Immature natural killer cell (primary cell): ENCODE results near the gene SSH2. TPM values are rescaled to one million over a fixed set of nuclear protein-coding genes. Genes with fewer than 3 reads are reported as not detected.
"Not testable (repeated sequence)": the region's sequence is repeated elsewhere in the genome, so short reads cannot be mapped to it uniquely, and the experiment has no call there.

Experiments
- DNase-seq, 3 donors: peaks; one replicate each; pipeline ENCODE4 v3.0.0; 2022; ENCODE audit warnings: mixed read lengths in 1 of 3
- H3K27ac Mint-ChIP-seq, 6 donors: one replicate each; pipeline ENCODE4 v1.8.0; 2020; ENCODE audit warnings: mixed read lengths in 6 of 6, mild to moderate bottlenecking in 5 of 6, inconsistent platforms in 4 of 6, moderate library complexity in 3 of 6
- H3K27me3 Mint-ChIP-seq, 3 donors: one replicate each; pipeline ENCODE4 v1.8.0; 2020 to 2021; ENCODE audit warnings: low read depth in 3 of 3, mild to moderate bottlenecking in 3 of 3, mixed read lengths in 3 of 3, moderate library complexity in 3 of 3, inconsistent platforms in 1 of 3
- H3K36me3 Mint-ChIP-seq, 3 donors: one replicate each; pipeline ENCODE4 v1.8.0; 2020; ENCODE audit warnings: mixed read lengths in 3 of 3, inconsistent platforms in 2 of 3, mild to moderate bottlenecking in 2 of 3
- H3K4me1 Mint-ChIP-seq, 2 donors: one replicate each; pipeline ENCODE4 v1.8.0; 2020; ENCODE audit warnings: inconsistent platforms in 2 of 2, mild to moderate bottlenecking in 2 of 2, mixed read lengths in 2 of 2, moderate library complexity in 1 of 2
- H3K4me3 Mint-ChIP-seq, 5 donors: one replicate each; pipeline ENCODE4 v1.8.0; 2020; ENCODE audit warnings: mild to moderate bottlenecking in 5 of 5, mixed read lengths in 5 of 5, inconsistent platforms in 3 of 5, moderate library complexity in 3 of 5
- H3K9me3 Mint-ChIP-seq, 6 donors: one replicate each; pipeline ENCODE4 v1.8.0; 2020; ENCODE audit warnings: mild to moderate bottlenecking in 6 of 6, mixed read lengths in 6 of 6, inconsistent platforms in 4 of 6, moderate library complexity in 3 of 6
- polyA plus RNA-seq, 3 donors: library from polyadenylated mRNA; unstranded; fragments of 300-500 nt; fragmentation: Illumina TruSeq; gene quantifications; one replicate each; pipeline ENCODE4 v1.2.3, GENCODE V29; 2021

Gene SSH2
- polyA plus RNA-seq, 3 donors from 2014 or later: 24.2 to 61.5 (median 25.3) TPM

GRCh38 chr17:29948448-29949215 is 18.6 kb upstream of the SSH2 start:
- DNase-seq: no peak
- Mint-ChIP-seq H3K9me3 (no peaks in the 10 kb centered on the region), H3K4me3 (no peak overlapping the region), H3K36me3 (peaks cover 0 to 12% (median 0%) of the 10 kb centered on the region in 3 donors), H3K27ac (no peak overlapping the region), H3K27me3 (peaks cover 0 to 3% (median 1%) of the 10 kb centered on the region in 3 donors), H3K4me1 (no peaks in the 10 kb centered on the region)

- Mint-ChIP-seq H3K36me3 (peaks cover 0 to 12% (median 0%) of the 10 kb centered on the region in 3 donors), H3K27me3 (peaks cover 0 to 3% (median 1%) of the 10 kb centered on the region in 3 donors), H3K9me3 (no peaks in the 10 kb centered on the region)
Measured at GRCh38 chr17:29945281-29945680, 15.3 kb upstream of the SSH2 start.

GRCh38 chr17:29941334-29941733 is 11.3 kb upstream of the SSH2 start, which contains the start of gene EFCAB5:
Gene EFCAB5 (plus strand): TSS chr17:29941634. CDS start chr17:29941797, 163 bp downstream.
- Mint-ChIP-seq H3K36me3 (peaks cover 0 to 12% (median 0%) of the 10 kb centered on the region in 3 donors), H3K4me1 (no peaks in the 10 kb centered on the region), H3K27ac (no peak within 1 kb of the TSS), H3K4me3 (no peak within 1 kb of the TSS), H3K27me3 (peaks cover 0 to 4% (median 3%) of the 10 kb centered on the region in 3 donors), H3K9me3 (no peaks in the 10 kb centered on the region)
- no peak for DNase-seq

More at GRCh38 chr17:29945281-29945680, 15.3 kb upstream of the SSH2 start:
- Mint-ChIP-seq H3K4me1 (no peaks in the 10 kb centered on the region), H3K4me3 (no peak overlapping the region), H3K27ac (no peak overlapping the region)
- no peak for DNase-seq

- no peak for DNase-seq
- Mint-ChIP-seq H3K27me3 (peaks cover 0 to 5% (median 0%) of the 10 kb centered on the region in 3 donors), H3K9me3 (no peaks in the 10 kb centered on the region), H3K4me1 (no peaks in the 10 kb centered on the region), H3K4me3 (no peak overlapping the region), H3K27ac (no peak overlapping the region), H3K36me3 (no peaks in the 10 kb centered on the region)
Measured at GRCh38 chr17:29936724-29937123, 6.7 kb upstream of the SSH2 start.

GRCh38 chr17:29935909-29936308 is 5.9 kb upstream of the SSH2 start:
- H3K27ac Mint-ChIP-seq, H3K4me3 Mint-ChIP-seq, H3K9me3 Mint-ChIP-seq, DNase-seq, H3K27me3 Mint-ChIP-seq, H3K36me3 Mint-ChIP-seq, H3K4me1 Mint-ChIP-seq: not testable (repeated sequence)

- Mint-ChIP-seq H3K27ac (no peak overlapping the region), H3K9me3 (no peaks in the 10 kb centered on the region), H3K27me3 (peaks cover 5 to 15% (median 8%) of the 10 kb centered on the region in 3 donors), H3K4me1 (peaks cover 11 to 13% of the 10 kb centered on the region in 2 donors), H3K36me3 (no peaks in the 10 kb centered on the region), H3K4me3 (no peak overlapping the region)
- no peak for DNase-seq
Measured at GRCh38 chr17:29933379-29933778, 3.4 kb upstream of the SSH2 start.

- no peaks in the 10 kb centered on the region for H3K9me3 Mint-ChIP-seq
- peak; percentile 72 to 78 (median 74) for DNase-seq
- peaks cover 20 to 33% of the 10 kb centered on the region in 2 donors for H3K4me1 Mint-ChIP-seq
- H3K4me3 Mint-ChIP-seq: no peak overlapping the region
- no peak overlapping the region for H3K27ac Mint-ChIP-seq
- peaks cover 5 to 15% (median 8%) of the 10 kb centered on the region in 3 donors for H3K27me3 Mint-ChIP-seq
- peaks cover 0 to 4% (median 0%) of the 10 kb centered on the region in 3 donors for H3K36me3 Mint-ChIP-seq
Measured at GRCh38 chr17:29931231-29931932, 1.4 kb upstream of the SSH2 start.

- Mint-ChIP-seq H3K4me1 (peaks cover 20 to 35% of the 10 kb centered on the region in 2 donors), H3K27me3 (peaks cover 5 to 14% (median 8%) of the 10 kb centered on the region in 3 donors)
- DNase-seq: no peak
Measured at GRCh38 chr17:29930409-29931010, 482 bp upstream of the SSH2 start.

GRCh38 chr17:29929006-29929532 is 959 bp downstream of the SSH2 start:
- DNase-seq: no peak
- peaks cover 0 to 4% (median 0%) of the 10 kb centered on the region in 3 donors for H3K36me3 Mint-ChIP-seq
- peak overlapping the region in 1 of 6 donors; percentile 96 for H3K27ac Mint-ChIP-seq
- no peak overlapping the region for H3K4me3 Mint-ChIP-seq
- H3K27me3 Mint-ChIP-seq: peaks cover 5 to 14% (median 8%) of the 10 kb centered on the region in 3 donors
- H3K9me3 Mint-ChIP-seq: no peaks in the 10 kb centered on the region
- H3K4me1 Mint-ChIP-seq: peaks cover 20 to 35% of the 10 kb centered on the region in 2 donors

More at GRCh38 chr17:29930409-29931010, 482 bp upstream of the SSH2 start:
- Mint-ChIP-seq H3K4me3 (no peak overlapping the region), H3K27ac (peak overlapping the region in 1 of 6 donors; percentile 96), H3K9me3 (no peaks in the 10 kb centered on the region), H3K36me3 (peaks cover 0 to 4% (median 0%) of the 10 kb centered on the region in 3 donors)

GRCh38 chr17:29927546-29927945 is 2.5 kb downstream of the SSH2 start:
- Mint-ChIP-seq H3K27ac (no peak overlapping the region), H3K9me3 (no peaks in the 10 kb centered on the region), H3K4me1 (peaks cover 20 to 35% of the 10 kb centered on the region in 2 donors), H3K27me3 (peaks cover 5 to 14% (median 8%) of the 10 kb centered on the region in 3 donors), H3K4me3 (peak overlapping the region in 2 of 5 donors; percentile 30 to 34), H3K36me3 (peaks cover 0 to 4% (median 0%) of the 10 kb centered on the region in 3 donors)
- no peak for DNase-seq

GRCh38 chr17:29924786-29925185 is 5.2 kb downstream of the SSH2 start:
- H3K36me3 Mint-ChIP-seq: peaks cover 0 to 4% (median 3%) of the 10 kb centered on the region in 3 donors
- peaks cover 20 to 42% of the 10 kb centered on the region in 2 donors for H3K4me1 Mint-ChIP-seq
- no peak for DNase-seq
- H3K4me3 Mint-ChIP-seq: no peak overlapping the region
- H3K27ac Mint-ChIP-seq: no peak overlapping the region
- peaks cover 4 to 9% (median 5%) of the 10 kb centered on the region in 3 donors for H3K27me3 Mint-ChIP-seq
- H3K9me3 Mint-ChIP-seq: no peaks in the 10 kb centered on the region

GRCh38 chr17:29918922-29919856 is 10.8 kb downstream of the SSH2 start:
- Mint-ChIP-seq H3K36me3 (peaks cover 0 to 3% (median 0%) of the 10 kb centered on the region in 3 donors), H3K4me3 (no peak overlapping the region), H3K4me1 (peaks cover 12 to 39% of the 10 kb centered on the region in 2 donors), H3K9me3 (no peaks in the 10 kb centered on the region), H3K27ac (no peak overlapping the region), H3K27me3 (no peaks in the 10 kb centered on the region)
- DNase-seq: no peak
